ENCODE results near the gene FAM53A. TPM values are rescaled to one million over a fixed set of nuclear protein-coding genes. Genes with fewer than 3 reads are reported as not detected.

The FAM53A gene
- total RNA-seq, 1 experiment from 2014 or later: 3.1 TPM

DNA sequence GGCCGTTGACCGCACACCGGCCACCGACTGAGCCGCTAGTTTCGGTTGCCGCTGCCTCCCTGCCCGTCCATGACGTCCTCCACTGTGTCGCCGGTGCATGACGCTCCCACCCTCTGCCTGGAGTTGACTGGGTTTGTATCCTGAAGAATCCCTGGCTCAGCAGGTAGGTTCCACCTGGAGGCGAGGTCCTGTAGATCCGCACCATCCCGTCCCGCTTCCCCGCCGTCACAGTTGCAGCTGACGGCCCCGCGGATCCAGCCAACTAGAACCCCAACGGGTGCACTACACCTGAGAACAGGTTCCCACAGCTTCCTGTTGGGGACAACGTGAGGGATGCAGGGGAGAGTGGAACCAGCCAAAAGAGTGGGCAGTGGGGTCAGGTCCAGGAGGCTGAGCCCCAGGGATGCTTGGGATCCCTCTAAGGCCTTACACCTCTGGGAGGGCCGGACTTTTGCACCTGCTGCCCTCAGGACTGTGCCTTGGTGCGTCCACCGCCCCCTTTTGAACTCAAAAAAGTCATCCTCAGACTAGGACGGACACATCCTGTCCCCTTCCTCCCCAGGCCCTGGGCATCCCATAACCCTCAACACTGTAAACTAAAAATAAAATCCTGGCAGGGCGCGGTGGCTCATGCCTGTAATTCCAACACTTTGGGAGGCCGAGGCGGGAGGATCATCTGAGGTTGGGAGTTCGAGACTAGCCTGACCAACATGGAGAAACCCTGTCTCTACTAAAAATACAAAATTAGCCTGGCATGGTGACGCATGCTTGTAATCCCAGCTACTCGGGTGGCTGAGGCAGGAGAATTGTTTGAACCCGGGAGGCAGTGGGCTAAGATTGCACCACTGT lies 29.1 kb upstream of the FAM53A start:
- TSS peak; percentile 65 for BruUV-seq (replicated peaks)
- H3K79me2 ChIP-seq (ENCODE audit: low read length): peaks cover 89% of the 10 kb centered on the region
- peak overlapping the region; percentile 96 for H3K4me3 ChIP-seq (ENCODE audit: low read length)
- no peaks in the 10 kb centered on the region for H3F3A ChIP-seq (ENCODE audit: low read length, unreplicated experiment)
- CTCF ChIA-PET: no interaction called here
- peaks cover 24% of the 10 kb centered on the region; the same call in 1 of the 2 replicates for H4K20me1 ChIP-seq (ENCODE audit: low read length)
- peak overlapping the region; percentile 86 for H3K4me2 ChIP-seq (ENCODE audit: low read length)
- H3K9me2 ChIP-seq (replicated peaks; ENCODE audit: low read length): no peaks in the 10 kb centered on the region
- ATAC-seq (peak; percentile 20), DNase-seq (no peak)
- no peaks in the 10 kb centered on the region for H3K9me3 ChIP-seq (ENCODE audit: low read length)
- intact Hi-C loops (cut with micrococcal nuclease): no loop called here
- H3K4me1 ChIP-seq (ENCODE audit: insufficient read depth, low read length): peaks cover 26% of the 10 kb centered on the region
- peak overlapping the region; percentile 99 for H3K9ac ChIP-seq (ENCODE audit: low read length)
- POLR2A ChIA-PET (ENCODE audit: unreplicated experiment): no interaction called here
- peak overlapping the region; percentile 60 for H2AFZ ChIP-seq (ENCODE audit: low read length)
- H3K36me3 ChIP-seq (ENCODE audit: low read depth, low read length): peaks cover 7% of the 10 kb centered on the region; the same call in 1 of the 2 replicates
- H3K27me3 ChIP-seq (ENCODE audit: low read length): no peaks in the 10 kb centered on the region
- no peak for TF ChIP-seq EZH2phosphoT487 (IDR thresholded peaks at IDR 0.05; ENCODE audit: borderline replicate concordance, low read length)
- TF ChIP-seq, protein P1, sequence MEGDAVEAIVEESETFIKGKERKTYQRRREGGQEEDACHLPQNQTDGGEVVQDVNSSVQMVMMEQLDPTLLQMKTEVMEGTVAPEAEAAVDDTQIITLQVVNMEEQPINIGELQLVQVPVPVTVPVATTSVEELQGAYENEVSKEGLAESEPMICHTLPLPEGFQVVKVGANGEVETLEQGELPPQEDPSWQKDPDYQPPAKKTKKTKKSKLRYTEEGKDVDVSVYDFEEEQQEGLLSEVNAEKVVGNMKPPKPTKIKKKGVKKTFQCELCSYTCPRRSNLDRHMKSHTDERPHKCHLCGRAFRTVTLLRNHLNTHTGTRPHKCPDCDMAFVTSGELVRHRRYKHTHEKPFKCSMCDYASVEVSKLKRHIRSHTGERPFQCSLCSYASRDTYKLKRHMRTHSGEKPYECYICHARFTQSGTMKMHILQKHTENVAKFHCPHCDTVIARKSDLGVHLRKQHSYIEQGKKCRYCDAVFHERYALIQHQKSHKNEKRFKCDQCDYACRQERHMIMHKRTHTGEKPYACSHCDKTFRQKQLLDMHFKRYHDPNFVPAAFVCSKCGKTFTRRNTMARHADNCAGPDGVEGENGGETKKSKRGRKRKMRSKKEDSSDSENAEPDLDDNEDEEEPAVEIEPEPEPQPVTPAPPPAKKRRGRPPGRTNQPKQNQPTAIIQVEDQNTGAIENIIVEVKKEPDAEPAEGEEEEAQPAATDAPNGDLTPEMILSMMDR (conservative IDR thresholded peaks at IDR 0.05; ENCODE audit: low read depth, low read length): no peak
- no peak for TF ChIP-seq EZH2 (IDR thresholded peaks at IDR 0.05; ENCODE audit: low read length, unreplicated experiment)
- H3K27ac ChIP-seq (ENCODE audit: low read length): peak overlapping the region; percentile 95

GRCh38 chr4:1712216-1713002 lies 28.3 kb upstream of the FAM53A start, which contains the start of gene SLBP:
Gene SLBP, minus strand, starts transcription at chr4:1712319. Its CDS starts 131 bp downstream, at chr4:1712188.
- intact Hi-C loops (cut with micrococcal nuclease): no loop called here
- Histone ChIP-seq H3F3A (ENCODE audit: low read length, unreplicated experiment) (no peaks in the 10 kb centered on the region), H3K79me2 (ENCODE audit: low read length) (peaks cover 89% of the 10 kb centered on the region), H2AFZ (ENCODE audit: low read length) (peak within 1 kb of the TSS; percentile 76), H3K27me3 (ENCODE audit: low read length) (no peaks in the 10 kb centered on the region), H3K4me1 (ENCODE audit: insufficient read depth, low read length) (peaks cover 28% of the 10 kb centered on the region), H3K9me3 (ENCODE audit: low read length) (no peaks in the 10 kb centered on the region), H3K9me2 (replicated peaks; ENCODE audit: low read length) (no peaks in the 10 kb centered on the region), H3K27ac (ENCODE audit: low read length) (peak within 1 kb of the TSS; percentile 95), H3K36me3 (ENCODE audit: low read depth, low read length) (peaks cover 7% of the 10 kb centered on the region; the same call in 1 of the 2 replicates), H3K4me2 (ENCODE audit: low read length) (peak within 1 kb of the TSS; percentile 86), H4K20me1 (ENCODE audit: low read length) (peaks cover 27% of the 10 kb centered on the region; the same call in 1 of the 2 replicates), H3K4me3 (ENCODE audit: low read length) (peak within 1 kb of the TSS; percentile 96), H3K9ac (ENCODE audit: low read length) (peak within 1 kb of the TSS; percentile 99)
- BruUV-seq (replicated peaks): no TSS peak
- DNase-seq: peak; percentile 92
- TF ChIP-seq EZH2phosphoT487 (IDR thresholded peaks at IDR 0.05; ENCODE audit: borderline replicate concordance, low read length) (no peak), EZH2 (IDR thresholded peaks at IDR 0.05; ENCODE audit: low read length, unreplicated experiment) (no peak)
- TF ChIP-seq, protein P1 (conservative IDR thresholded peaks at IDR 0.05; ENCODE audit: low read depth, low read length): no peak
- CTCF ChIA-PET: interaction anchor here (1.7 kb wide), 1 partner anchor 19 kb away, joined by 9 read pairs; no protein-coding TSS in a partner anchor
- POLR2A ChIA-PET (ENCODE audit: unreplicated experiment): interaction anchor here (0.6 kb wide), 2 partner anchors 8 to 150 kb away, joined by 3 to 10 read pairs; partner anchors contain the start of gene TMEM129
- peak; percentile 86 for ATAC-seq

All from PC-3 (cell line).